Naive B cell (primary cell): Measurements from ENCODE around the gene DMAC2. TPM values are rescaled to one million over a fixed set of nuclear protein-coding genes. Genes with fewer than 3 reads are reported as not detected.
"Not testable (repeated sequence)": the region's sequence is repeated elsewhere in the genome, so short reads cannot be mapped to it uniquely, and the experiment has no call there.

Experiments used
- ATAC-seq, 2 donors: fragments of 150-1000 bp; cut with Tn5 transposase; 2 replicates each; pipeline ENCODE4 v1.10.0; 2021; ENCODE audit warnings: low read depth in 2 of 2, mild to moderate bottlenecking in 2 of 2, moderate library complexity in 2 of 2
- DNase-seq: peaks from one replicate; pipeline ENCODE4 v3.0.0; 2022
- H3K27ac Mint-ChIP-seq, 6 donors: one replicate each; pipeline ENCODE4 v1.8.0; 2020 to 2022; ENCODE audit warnings: mild to moderate bottlenecking in 6 of 6, mixed read lengths in 6 of 6, moderate library complexity in 5 of 6, inconsistent platforms in 2 of 6
- H3K27me3 Mint-ChIP-seq, 3 donors: one replicate each; pipeline ENCODE4 v1.8.0; 2021 to 2022; ENCODE audit warnings: mixed read lengths in 3 of 3, mild to moderate bottlenecking in 1 of 3
- H3K36me3 Mint-ChIP-seq, 2 donors: one replicate each; pipeline ENCODE4 v1.8.0; 2020 to 2022; ENCODE audit warnings: mixed read lengths in 2 of 2, inconsistent platforms in 1 of 2, mild to moderate bottlenecking in 1 of 2
- H3K4me1 Mint-ChIP-seq, 3 donors: one replicate each; pipeline ENCODE4 v1.8.0; 2020 to 2022; ENCODE audit warnings: mixed read lengths in 3 of 3, inconsistent platforms in 1 of 3, mild to moderate bottlenecking in 1 of 3, moderate library complexity in 1 of 3
- H3K4me3 Mint-ChIP-seq, 8 donors: one replicate each; pipeline ENCODE4 v1.8.0; 2020 to 2022; ENCODE audit warnings: mild to moderate bottlenecking in 8 of 8, mixed read lengths in 8 of 8, moderate library complexity in 8 of 8, inconsistent platforms in 2 of 8
- H3K9me3 Mint-ChIP-seq, 7 donors: one replicate each; pipeline ENCODE4 v1.8.0; 2020 to 2022; ENCODE audit warnings: mixed read lengths in 7 of 7, mild to moderate bottlenecking in 5 of 7, inconsistent platforms in 2 of 7, moderate library complexity in 1 of 7
- polyA plus RNA-seq, 6 donors: library from polyadenylated mRNA; unstranded; fragments of 300-500 nt; fragmentation: Illumina TruSeq; gene quantifications; one replicate each; pipeline ENCODE4 v1.2.3, GENCODE V29; 2021; ENCODE audit warnings: low read depth in 6 of 6

Gene DMAC2
- polyA plus RNA-seq, 6 donors from 2014 or later: 47.0 to 67.1 (median 57.7) TPM

- ATAC-seq: peak; percentile 97 to 98
- Mint-ChIP-seq H3K9me3 (no peaks in the 10 kb centered on the region), H3K4me3 (peak within 1 kb of the TSS; percentile 90 to 100 (median 99)), H3K36me3 (peaks cover 4 to 5% of the 10 kb centered on the region in 2 donors), H3K27me3 (no peaks in the 10 kb centered on the region), H3K4me1 (peaks cover 42 to 57% (median 42%) of the 10 kb centered on the region in 3 donors), H3K27ac (peak within 1 kb of the TSS; percentile 99 to 100 (median 100))
- DNase-seq: peak; percentile 99
Measured at GRCh38 chr19:41397086-41398049, 42.3 kb downstream of the DMAC2 start, which contains the start of the genes BCKDHA and EXOSC5. Gene BCKDHA, plus strand, starts transcription at chr19:41397818. Its CDS starts 10 bp downstream, at chr19:41397828. Gene EXOSC5, minus strand, starts transcription at chr19:41397359. Its CDS starts 31 bp downstream, at chr19:41397328.

DNA sequence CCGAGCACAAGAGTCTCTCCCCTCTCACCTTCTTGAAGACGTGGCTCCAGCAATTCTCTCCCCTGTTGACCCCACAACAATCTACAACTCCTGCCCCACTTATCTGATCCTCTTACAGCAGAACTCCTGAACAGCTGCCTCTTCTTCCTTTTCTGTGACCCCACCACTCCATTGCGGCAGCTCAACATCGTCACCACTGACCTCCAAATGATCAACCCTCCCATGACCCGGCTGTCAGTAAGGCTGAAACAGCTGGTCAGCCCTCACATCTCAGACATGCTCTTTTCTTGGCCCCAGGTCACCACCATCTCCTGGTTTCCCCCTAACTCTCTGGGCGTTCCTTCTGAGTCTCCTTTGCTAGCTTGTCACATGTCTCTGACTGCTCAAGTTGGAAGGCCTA is 44.4 kb downstream of the DMAC2 start:
- Mint-ChIP-seq H3K27me3 (no peaks in the 10 kb centered on the region), H3K4me3 (peak overlapping the region in 7 of 8 donors; percentile 31 to 100 (median 98)), H3K27ac (peak overlapping the region; percentile 22 to 82 (median 38)), H3K9me3 (no peaks in the 10 kb centered on the region), H3K36me3 (peaks cover 0 to 15% of the 10 kb centered on the region in 2 donors), H3K4me1 (peaks cover 38 to 48% (median 42%) of the 10 kb centered on the region in 3 donors)
- no peak for DNase-seq
- no peak for ATAC-seq

DNA sequence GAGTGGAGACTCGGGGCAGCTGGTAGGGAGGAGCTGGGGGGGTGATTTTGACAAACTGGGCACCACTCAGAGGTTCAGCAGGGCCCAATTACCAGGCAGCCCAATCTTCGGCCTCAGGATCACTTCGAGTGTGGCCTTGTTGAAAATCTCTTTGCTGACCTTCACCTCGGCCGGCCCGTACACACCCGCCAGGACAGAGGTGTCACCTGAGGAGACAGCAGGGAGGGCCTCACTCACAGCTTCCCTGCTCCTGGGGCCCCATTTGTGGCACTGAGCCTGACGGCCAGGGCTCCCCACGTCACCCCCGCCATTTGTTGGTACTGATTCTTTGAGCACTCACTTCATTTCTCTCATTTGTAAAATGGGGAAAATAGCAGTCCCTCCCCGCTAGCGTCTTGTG is 46.9 kb downstream of the DMAC2 start:
- Mint-ChIP-seq H3K4me3 (peak overlapping the region in 1 of 8 donors; percentile 22), H3K27me3 (no peaks in the 10 kb centered on the region), H3K27ac (peak overlapping the region in 1 of 6 donors; percentile 92), H3K9me3 (no peaks in the 10 kb centered on the region), H3K4me1 (peaks cover 18 to 29% (median 21%) of the 10 kb centered on the region in 3 donors), H3K36me3 (peaks cover 0 to 15% of the 10 kb centered on the region in 2 donors)
- ATAC-seq: no peak
- DNase-seq: no peak

DNA sequence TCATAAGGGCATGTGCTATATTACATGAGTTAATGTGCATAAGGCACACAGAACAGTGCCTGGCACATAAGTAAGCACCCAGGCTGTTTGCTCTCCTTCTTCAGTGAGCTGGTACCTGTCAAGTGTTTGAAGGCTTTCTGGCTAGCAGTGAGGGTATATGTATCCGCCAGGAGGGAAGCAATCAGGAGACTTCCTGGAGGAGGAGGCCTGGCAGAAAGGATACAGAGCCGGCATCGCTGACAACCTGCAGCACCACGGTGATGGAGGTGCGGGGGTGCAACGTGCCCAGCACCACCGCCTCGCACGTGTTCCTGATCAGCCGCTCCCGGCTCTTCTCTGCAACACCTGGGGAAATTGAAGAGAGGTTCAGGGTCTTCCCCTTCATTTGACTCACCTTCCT is 48.1 kb downstream of the DMAC2 start:
- Mint-ChIP-seq H3K27me3 (no peaks in the 10 kb centered on the region), H3K36me3 (peaks cover 0 to 15% of the 10 kb centered on the region in 2 donors), H3K9me3 (no peaks in the 10 kb centered on the region), H3K27ac (no peak overlapping the region), H3K4me1 (peaks cover 12 to 19% (median 16%) of the 10 kb centered on the region in 3 donors), H3K4me3 (no peak overlapping the region)
- ATAC-seq: no peak
- no peak for DNase-seq

GRCh38 chr19:41386442-41386841 is 53.3 kb downstream of the DMAC2 start:
- H3K4me3 Mint-ChIP-seq: no peak overlapping the region
- no peak overlapping the region for H3K27ac Mint-ChIP-seq
- DNase-seq: no peak
- no peaks in the 10 kb centered on the region for H3K4me1 Mint-ChIP-seq
- no peaks in the 10 kb centered on the region for H3K9me3 Mint-ChIP-seq
- H3K27me3 Mint-ChIP-seq: no peaks in the 10 kb centered on the region
- peaks cover 0 to 7% of the 10 kb centered on the region in 2 donors for H3K36me3 Mint-ChIP-seq
- no peak for ATAC-seq

DNA sequence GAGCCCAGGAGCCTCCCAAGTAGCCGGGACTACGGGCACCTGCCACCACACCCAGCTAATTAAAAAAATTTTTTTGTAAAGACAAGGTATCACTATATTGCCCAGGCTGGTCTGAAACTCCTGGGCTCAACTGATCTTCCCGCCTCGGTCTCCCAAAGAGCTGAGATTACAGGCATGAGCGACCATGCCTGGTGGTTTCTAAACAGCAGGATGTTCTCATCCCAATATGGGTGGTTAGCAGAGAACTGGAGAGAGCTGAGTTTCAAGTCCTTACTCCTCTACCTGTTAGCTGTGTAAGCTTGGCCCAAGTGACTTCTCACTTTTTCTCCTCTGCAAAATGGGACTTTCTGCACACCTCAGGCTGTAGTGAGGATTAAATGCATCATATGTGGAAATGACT is 55.4 kb downstream of the DMAC2 start:
- no peak for DNase-seq
- Mint-ChIP-seq H3K4me3 (no peak overlapping the region), H3K9me3 (no peaks in the 10 kb centered on the region), H3K4me1 (peaks cover 0 to 4% (median 0%) of the 10 kb centered on the region in 3 donors), H3K27me3 (no peaks in the 10 kb centered on the region), H3K27ac (no peak overlapping the region), H3K36me3 (no peaks in the 10 kb centered on the region)
- ATAC-seq: no peak

DNA sequence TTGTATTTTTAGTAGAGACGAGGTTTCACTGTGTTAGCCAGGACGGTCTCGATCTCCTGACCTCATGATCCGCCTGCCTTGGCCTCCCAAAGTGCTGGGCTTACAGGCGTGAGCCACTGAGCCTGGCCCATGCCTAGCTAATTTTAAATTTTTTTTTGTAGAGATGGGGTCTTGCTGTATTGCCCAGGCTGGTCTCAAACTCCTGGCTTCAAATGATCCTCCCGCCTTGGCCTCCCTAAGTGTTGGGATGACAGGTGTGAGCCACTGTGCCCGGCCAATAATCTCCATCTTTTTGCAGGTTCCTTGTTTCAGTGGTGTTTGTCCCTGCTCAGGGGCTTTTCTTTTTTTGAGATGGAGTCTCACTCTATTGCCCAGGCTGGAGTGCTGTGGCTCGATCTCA is 58.2 kb downstream of the DMAC2 start:
- not testable (repeated sequence) for H3K27me3 Mint-ChIP-seq, DNase-seq, H3K36me3 Mint-ChIP-seq, H3K4me3 Mint-ChIP-seq, ATAC-seq, H3K9me3 Mint-ChIP-seq, H3K27ac Mint-ChIP-seq
- peaks cover 16 to 25% (median 19%) of the 10 kb centered on the region in 3 donors for H3K4me1 Mint-ChIP-seq

Other genes with a start within 250 kb of the DMAC2 start
- not detected for gene CYP2S1, start 246.7 kb downstream of the DMAC2 start, polyA plus RNA-seq
- gene AXL, start 220.7 kb downstream of the DMAC2 start, polyA plus RNA-seq: 1 to 10 TPM in 1 of 6 donors, under 1 TPM in 4, not detected in 1; 0.05 to 1.4 (median 0.26) TPM
- 10 to 100 TPM; 26.2 to 85.3 (median 54.4) TPM for gene HNRNPUL1, start 175.5 kb downstream of the DMAC2 start, polyA plus RNA-seq
- gene CCDC97, start 129.7 kb downstream of the DMAC2 start, polyA plus RNA-seq: 10 to 100 TPM; 19.8 to 37.2 (median 31.7) TPM
- gene TGFB1, start 86.0 kb downstream of the DMAC2 start, polyA plus RNA-seq: 10 to 100 TPM; 20.1 to 61.9 (median 35.4) TPM
- 10 to 100 TPM in 5 of 6 donors, 1 to 10 TPM in 1; 3.2 to 17.3 (median 14.3) TPM for gene B9D2, start 75.8 kb downstream of the DMAC2 start, polyA plus RNA-seq
- gene TMEM91, start 63.4 kb downstream of the DMAC2 start, polyA plus RNA-seq: 1 to 10 TPM in 5 of 6 donors, not detected in 1; 1.7 to 3.5 (median 2.2) TPM
- 10 to 100 TPM; 48.5 to 74.5 (median 62.6) TPM for gene EXOSC5, start 42.6 kb downstream of the DMAC2 start, polyA plus RNA-seq
- gene BCKDHA, start 42.1 kb downstream of the DMAC2 start, polyA plus RNA-seq: 10 to 100 TPM; 50.3 to 79.8 (median 68.0) TPM
- gene B3GNT8, start 12.5 kb downstream of the DMAC2 start, polyA plus RNA-seq: under 1 TPM in 4 of 6 donors, not detected in 2; 0.26 to 0.93 (median 0.35) TPM
- not detected for gene ERICH4, start 3.2 kb upstream of the DMAC2 start, polyA plus RNA-seq
- 10 to 100 TPM in 5 of 6 donors, 1 to 10 TPM in 1; 7.1 to 57.2 (median 20.0) TPM for gene CEACAM21, start 136.3 kb upstream of the DMAC2 start, polyA plus RNA-seq
- under 1 TPM in 1 of 6 donors, not detected in 5; 0.44 TPM for gene CEACAM4, start 187.2 kb upstream of the DMAC2 start, polyA plus RNA-seq
- gene CEACAM7, start 248.4 kb upstream of the DMAC2 start, polyA plus RNA-seq: not detected